HG03039 (cell line): Measurements from ENCODE around the gene FTHL17.

Experiments
- ATAC-seq: cut with Tn5 transposase; IDR thresholded peaks from one replicate; pipeline ENCODE4 v1.9.1; 2021; ENCODE audit warnings: mild to moderate bottlenecking, moderate library complexity; ENCODE audit not compliant: unreplicated experiment

FTHL17 gene

DNA sequence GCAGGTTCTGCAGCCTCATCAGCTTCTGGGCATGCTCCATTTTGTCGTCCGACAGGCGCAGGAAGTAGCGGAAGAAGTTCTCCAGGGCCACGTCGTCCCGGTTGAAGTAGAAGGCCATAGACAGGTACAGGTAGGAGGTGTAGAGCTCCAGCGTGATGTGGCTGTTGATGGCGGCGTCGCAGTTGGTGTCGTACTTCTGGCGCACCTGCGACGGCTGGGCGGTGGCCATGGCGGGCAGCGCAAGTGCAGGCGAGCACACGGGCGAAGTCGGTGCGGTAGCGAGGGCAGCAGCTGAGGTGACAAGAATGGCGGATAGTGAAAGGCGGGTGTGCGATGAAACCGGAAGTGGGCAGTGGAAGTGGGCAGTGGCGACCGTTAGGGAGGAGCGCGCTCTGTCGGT, at the start of gene FTHL17:
FTHL17 (minus strand) TSS at position 317 of the 400 bp plus-strand sequence; CDS start at position 229, 88 bp downstream.
- ATAC-seq: no peak

DNA sequence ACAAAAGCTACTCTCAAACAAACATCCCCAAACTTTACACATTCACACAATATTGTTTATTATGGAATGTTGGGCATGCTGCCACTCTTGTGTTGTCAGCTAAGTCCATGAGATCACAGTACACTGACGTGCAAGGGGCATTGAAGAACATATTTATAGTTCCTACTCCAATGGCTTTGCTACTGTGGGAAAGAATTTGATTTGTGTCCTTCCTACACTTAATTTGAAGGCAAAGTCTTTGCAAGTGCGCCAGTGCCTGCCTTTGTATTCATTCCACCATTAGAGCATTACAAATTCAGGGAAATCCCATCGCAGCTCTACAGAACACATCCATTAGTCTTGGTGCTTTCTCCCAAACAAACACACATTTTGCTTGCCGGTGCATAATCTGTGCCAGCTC, 45.4 kb upstream of the FTHL17 start:
- no peak for ATAC-seq

DNA sequence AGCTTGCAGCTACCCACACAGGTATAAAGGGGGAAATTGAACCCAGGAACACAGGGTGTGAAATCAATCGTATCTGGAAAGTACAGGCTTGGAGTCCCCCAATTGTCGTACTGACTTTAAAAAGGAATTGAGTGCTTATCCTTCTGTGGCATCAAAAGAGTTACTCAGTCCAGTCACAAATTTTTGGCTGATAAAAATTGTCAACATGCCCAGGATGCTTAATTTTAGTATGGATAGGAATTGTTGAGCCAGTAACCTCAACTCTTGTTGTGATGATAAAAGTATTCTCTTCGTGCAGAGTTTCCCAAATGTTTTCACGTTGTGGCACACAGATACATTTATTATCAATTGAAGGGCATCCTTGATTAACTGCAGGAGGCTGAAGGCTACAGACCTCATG, 43.6 kb upstream of the FTHL17 start:
- ATAC-seq: no peak

DNA sequence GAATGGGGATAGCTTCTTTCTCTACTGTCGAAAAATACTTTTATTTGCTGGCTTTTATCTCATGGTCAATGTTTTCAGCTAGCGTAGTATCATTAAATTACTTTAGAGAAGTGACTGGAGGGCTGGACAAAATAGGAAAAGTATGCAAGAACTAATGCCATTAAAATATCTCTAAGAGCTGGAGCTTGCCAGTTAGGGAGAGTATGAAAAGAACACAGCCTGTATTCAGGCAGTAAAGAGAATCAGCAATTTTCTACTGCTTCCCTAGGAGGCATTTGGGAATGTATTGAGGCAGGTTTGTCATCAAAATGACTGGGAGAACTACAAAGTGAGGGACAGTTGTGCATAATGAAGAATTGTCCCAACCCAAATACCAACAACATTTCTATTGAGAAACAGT, 43.0 kb upstream of the FTHL17 start:
- ATAC-seq: no peak

DNA sequence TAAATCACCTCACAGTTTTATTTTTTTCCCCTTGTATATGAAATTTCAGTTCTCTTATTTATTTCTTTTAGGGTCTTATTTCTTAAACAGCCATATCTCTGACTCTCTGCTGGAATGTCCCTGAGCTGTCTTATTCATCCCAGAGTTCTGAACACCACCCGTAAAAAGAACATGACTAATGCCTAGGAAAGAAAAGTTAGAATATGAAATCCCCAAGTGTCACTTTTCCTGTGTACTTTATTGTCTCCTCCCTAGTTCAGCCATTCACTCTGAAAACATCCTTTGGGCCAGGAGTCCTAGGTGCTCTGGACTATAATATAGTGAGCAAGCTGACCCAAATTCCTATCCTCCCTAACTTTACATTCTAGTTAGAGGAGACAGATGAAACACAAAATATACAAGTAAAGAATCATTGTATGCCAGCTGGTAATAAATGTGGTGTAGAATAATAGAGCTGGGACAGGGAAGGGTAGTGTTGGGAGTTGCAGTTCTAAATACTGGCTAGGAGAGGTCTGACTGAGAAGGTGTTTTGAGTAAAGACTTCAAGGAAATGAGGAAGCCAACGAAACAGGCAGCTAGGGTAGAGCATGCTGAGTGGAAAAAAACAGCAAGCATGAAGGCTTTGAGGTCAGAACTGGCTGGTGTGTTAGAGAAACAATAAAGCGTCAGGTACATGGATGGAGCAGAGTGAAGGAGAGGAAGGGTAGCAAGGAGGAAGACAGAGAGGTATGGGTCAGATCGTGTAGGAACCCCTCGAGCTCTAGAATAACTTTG, 40.6 kb upstream of the FTHL17 start:
- ATAC-seq: no peak

DNA sequence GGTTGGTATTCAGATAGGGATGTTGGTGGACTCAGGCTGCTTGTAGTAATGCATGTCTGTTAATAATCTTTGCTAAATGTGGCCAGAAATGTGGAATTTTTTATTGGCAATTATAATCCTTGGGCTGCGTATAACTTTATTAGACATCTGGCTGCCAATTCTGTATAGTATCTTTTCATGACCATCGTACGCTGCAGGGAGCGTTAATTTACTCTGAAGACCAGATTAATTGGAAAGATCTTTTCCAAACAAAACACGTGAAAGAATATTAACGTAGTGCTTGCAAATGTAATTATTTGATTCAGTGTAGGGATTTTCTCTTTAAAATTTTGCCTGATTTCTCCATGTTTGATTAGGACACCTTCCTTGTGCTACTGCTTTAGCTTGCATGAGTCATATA, 38.8 kb upstream of the FTHL17 start:
- no peak for ATAC-seq

DNA sequence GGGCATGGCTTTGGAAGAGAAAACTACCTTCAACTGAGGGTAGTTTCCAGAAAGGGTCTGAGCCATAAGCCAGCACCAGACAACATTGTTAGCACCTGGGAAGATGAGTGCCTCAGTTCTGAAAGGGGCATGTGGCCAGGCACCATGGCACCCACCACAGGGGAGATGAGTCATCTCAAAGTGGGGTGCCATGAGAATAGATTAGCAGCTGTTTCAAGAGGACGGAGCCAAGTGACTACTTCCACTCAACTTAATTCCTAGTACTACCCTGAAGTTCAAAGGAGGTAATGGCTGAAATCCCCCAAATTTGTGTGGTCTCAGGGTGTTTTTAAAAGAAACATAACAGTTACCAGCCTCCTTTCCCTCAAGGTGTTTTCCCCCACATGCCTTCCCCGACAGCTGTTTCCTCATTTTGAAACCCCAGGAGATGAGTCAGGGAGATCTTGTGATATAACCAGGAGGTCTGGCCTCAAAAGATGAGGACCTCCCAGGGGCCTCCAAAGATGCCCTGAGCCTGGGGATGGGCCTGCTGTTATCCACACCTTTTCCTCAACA, 27.8 kb upstream of the FTHL17 start:
- peak; percentile 84 for ATAC-seq

DNA sequence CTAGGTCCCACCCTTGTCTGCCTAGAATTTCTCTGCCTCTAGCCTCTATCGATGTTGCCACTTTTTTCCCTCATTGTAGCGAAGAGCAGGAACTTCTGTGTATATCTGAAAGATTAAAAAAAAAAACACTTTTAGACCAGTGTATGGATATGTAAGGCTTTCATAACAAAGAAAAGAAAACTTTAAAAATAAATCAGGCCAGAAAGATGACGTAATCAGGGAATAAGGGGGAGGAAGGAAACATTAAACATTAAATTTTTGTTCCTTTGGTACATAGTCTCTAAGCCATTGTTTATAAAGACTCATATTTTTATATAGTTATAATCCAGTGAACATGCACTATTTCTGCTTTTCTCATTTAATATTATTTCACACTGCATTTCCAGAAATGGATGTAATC, 26.2 kb upstream of the FTHL17 start:
- ATAC-seq: no peak

DNA sequence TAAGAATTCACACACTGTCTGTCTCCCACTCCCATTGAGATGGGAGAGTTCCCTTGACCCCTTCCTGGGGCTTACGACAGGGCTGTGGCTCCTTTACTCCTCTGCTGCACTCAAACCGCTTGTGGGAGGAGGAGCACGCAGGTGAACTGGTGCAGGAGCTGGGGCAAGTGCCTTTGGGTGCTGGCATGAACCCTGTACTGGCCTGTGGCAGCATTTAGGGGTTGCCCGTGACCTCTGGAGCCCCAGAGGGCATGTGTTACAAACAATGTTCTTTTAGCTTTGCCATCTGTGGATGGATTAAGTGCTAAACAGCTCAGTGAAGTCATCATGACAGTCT, 21.8 kb upstream of the FTHL17 start:
- ATAC-seq: no peak

DNA sequence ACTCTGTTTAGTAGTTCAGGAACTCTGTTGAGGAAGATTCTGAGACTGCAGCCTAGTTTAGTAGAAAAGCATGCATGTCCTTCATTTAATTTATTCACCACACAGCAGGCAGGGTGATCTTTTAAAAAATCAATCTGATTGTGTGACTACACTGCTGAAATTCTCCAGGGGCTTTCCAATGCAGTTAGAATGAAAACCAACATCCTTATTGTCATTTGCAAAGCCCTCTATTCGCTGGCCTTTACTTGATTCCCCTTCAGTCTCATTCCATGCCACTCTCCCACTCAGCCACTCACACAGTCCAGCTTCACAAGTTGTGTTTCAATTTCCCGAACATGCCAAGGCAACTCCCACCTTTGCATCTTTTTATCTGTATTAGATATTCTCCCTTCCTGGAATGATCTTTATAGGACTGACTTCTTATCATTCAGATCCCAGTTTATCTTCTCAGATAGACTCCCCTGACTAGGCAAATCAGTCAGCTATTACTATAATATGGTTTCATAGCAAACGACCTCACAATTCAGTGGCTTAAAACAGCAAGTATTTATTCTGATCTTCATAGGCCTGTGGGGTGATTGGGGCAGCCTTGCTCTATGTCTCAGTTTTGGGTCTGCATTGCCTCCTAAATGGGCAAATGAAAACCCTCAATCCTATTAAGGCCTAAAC, 21.3 kb upstream of the FTHL17 start:
- no peak for ATAC-seq

DNA sequence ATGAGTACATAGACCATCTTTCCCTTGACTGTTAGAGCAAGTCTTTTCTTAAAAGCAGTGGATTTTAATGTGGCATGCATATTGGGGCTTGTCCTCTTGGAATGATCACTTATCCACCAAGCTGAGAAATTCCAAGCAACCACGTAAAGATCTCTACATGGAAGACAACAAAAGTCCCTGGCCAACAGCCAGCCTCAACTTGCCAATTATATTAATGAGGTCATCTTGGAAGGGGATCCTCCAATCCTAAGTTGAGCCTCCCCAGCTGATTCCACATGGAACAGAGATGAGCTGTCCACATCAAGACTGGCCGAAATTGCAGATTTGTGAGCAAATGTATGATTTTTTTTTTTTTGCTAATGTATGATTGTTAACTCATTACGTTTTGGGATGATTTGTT, 20.6 kb upstream of the FTHL17 start:
- ATAC-seq: no peak

DNA sequence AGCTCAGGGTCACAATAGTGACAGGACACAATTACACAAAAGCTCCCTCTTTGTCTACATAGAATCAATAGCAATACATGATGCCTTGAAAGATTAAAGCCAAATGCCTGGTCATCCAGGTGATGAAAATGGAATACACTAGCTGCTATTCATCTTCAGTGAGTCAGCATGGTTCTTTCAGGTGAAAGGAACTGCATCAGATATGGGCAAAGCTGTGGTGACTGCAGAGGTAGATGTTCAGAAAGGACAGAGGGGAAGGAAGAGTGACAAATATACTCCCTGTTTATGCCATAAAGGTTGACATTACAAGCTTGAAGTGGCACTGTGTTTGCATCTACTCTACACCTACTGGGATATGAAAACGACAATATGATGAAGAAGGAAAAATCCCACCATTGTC, 20.0 kb upstream of the FTHL17 start:
- no peak for ATAC-seq

DNA sequence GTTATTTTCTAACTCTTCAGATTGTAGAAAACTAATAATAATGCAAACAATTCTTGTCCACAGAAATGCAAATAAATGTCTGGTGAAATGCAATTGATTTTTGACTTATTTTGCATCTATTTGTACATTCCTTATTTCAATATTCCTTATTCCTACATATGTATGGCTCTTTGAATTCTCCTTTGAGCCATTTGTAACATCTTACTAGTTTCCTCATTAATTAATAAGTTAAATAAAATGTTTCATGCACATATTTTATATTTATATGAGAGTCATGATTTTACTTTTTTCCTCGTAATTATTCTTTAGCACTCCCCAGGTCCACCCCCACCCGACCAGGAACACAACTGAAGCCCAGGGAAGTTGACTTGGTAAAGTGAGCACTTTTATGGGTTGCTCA, 2.7 kb upstream of the FTHL17 start:
- ATAC-seq: no peak

DNA sequence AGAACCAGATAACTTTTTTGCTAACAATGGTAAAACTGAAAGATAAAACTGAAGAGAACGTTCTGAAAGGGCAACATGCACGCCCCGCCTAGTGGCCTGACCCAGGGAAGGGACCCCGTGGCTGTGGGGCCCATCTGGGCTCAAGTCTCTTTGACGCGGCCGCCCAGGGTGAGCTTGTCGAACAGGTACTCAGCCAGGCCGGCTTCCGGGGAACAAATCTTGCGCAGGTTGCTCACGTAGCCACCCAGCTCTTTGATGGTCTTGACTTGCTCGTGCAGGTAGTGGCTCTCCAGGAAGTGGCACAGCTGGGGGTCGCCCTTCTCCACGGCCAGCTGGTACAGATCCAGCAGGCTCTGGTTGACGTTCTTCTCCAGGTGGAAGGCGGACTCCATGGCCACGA, 579 bp downstream of the FTHL17 start:
- no peak for ATAC-seq

DNA sequence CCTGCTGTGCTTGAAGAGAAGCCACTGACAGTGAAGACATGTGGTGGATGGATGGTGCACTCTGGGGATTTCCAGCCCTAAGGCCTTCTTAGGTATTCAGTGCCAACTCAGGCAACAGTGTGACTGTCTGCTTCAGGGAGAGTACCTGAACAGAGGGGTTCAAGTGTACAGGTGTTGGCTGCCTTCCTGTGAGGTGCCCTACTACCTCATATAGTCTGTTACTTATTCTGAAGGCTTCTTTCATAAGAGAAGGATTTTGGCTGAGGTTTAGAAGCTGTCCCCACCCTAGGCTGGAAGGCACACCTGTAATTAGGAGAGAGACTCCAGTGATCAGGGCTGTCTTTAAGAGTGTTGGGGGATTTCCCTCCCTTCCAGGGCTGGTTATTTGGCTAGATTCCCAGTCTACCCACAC, 1.8 kb downstream of the FTHL17 start:
- no peak for ATAC-seq

DNA sequence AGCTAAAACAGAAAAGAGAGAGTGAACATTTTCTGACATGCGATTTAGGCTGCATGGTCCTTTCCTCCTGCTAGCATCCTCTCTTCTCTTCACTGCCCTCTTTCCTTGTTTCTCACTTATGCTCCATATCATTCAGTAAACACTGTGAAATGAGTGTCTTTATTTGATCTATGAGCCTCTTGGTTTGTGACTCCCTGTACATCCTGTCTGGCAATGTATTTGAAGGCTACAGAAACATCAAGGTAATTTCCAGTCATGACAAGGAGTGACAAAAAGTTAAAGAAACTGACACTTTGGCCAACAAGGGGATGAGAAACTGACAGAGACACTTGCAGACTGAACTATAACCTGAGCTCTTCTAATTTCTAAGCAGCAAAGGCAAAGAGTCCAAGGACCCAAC, 8.7 kb downstream of the FTHL17 start:
- ATAC-seq: no peak

DNA sequence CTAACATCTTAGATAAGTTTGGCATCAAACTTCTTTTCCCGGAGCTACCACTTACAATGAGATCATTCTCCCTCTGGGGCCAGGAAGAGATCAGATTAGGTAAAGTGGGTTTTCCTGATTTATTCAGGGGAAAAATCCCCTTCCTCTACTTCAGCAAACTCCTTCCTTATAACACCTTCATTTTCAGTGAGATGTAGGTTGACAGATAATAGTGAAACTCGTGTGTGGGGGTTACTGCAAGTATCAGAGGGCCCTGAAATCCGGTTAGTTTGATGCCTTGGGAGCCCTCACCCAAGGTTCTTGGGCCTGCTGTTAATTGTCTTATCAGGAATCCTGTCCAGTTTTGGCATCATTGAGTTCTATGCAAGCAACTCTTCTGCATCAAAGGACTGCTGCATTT, 10.8 kb downstream of the FTHL17 start:
- no peak for ATAC-seq

DNA sequence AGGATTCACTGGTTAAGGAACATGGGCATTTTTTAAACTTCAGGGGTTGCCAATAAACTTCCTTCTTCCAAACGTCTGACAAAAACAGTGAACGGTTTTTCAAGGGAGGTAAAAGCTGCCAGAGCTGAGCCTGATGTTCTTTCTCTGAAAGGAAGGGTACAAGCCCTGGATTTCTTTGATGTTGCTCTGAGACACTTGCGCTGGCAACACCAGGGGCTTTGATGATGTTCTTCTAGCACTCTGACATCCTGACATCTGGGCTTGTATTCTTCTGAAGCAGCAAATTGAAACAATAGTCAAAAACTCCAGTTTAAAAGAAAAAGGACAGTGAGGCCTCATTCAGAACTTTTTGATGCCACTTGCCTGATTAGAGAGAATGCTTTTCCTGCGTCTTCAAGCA, 11.8 kb downstream of the FTHL17 start:
- no peak for ATAC-seq

DNA sequence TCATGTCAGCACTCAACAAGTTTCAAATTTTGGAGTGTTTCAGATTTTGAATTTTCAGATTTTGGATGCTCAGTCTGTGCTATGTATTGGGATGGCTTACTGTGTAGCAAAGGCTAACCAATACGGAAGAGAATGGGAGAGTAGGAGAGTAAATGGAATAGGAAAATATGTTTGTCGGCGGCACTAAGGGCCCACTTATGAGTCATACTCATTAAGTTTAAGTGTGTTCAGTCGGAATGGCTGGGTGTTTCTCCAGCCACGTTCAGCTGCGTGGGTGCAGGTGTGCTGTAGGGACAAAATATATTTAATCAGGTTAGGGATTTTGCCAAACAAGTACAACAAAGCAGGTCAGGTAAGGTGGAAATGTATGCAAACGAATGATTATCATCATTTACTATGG, 13.6 kb downstream of the FTHL17 start:
- no peak for ATAC-seq

DNA sequence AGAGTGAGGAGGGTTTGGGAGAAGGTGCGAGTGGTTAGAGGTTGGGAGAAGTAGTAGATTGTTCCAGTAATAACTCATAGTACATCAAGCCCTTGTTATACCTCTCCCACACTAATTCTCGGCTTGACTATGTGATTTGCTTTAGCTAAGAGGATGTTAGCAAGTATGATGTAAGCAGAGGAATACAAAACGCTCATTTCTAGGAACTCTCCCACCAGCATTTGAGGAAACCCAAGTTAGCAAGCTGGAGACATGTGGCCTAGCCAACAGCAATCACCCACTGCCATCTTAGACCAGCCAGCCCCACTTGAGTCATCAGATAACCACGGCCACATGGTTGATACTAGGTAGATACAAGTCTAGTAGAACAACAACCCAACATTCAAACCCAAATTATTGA, 14.2 kb downstream of the FTHL17 start:
- ATAC-seq: no peak

DNA sequence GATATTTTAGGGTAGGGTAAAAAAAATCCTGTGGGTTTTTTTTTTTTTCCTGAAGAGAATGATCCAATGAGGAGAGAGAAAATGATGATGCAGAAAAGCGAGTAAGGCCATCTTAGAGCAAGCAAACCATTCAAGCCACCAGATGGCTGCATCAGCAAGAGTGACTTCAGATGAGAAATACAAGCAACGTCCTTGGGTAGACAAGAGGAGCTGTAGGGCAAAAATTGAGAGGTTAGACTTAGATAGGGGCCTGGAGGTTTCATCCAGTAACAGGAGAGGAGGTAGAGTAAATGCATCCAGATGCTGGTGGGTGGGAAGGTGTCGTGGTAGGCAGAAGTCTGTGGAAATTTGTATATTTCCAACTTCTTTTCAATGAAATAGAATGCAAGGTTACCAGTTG, 14.6 kb downstream of the FTHL17 start:
- ATAC-seq: no peak

DNA sequence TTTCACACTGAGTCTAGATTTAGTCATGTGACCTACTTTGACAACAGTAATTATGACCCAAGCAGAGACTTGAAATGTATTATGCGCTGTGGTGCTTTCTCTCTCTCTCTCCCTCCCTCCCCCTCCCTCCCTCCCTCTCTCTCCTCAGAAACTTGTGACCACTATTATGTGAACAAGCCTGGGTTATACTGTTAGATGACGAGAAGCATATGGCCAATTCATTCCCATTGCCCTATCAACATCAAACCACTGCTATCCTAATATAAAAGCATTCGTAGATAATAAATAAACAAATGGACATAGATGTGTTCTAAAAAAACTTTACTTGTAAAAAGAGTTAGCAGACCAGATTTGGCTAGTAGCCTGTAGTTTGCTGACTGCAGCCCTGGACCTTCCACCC, 18.2 kb downstream of the FTHL17 start:
- ATAC-seq: no peak

DNA sequence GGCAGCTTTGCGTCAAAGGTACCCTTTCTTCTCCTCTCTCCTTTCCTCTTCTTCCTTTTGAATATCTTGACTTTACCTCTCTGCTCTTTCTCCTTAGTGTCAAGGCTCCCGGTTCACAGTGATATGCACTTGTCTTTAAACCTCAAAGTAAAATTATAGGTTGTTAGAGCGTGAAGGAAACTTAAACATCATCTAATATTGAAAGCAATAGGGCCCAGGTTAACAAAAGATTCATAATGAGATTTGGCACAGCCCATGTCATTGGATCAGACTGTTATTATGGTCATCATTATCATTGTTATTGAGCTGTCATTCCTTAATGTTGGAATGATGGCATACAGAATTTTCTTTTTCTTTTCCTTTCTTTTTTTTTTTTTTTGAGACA, 32.5 kb downstream of the FTHL17 start:
- no peak for ATAC-seq
